Measurements from ENCODE around the gene ALDH1L1.

DNA sequence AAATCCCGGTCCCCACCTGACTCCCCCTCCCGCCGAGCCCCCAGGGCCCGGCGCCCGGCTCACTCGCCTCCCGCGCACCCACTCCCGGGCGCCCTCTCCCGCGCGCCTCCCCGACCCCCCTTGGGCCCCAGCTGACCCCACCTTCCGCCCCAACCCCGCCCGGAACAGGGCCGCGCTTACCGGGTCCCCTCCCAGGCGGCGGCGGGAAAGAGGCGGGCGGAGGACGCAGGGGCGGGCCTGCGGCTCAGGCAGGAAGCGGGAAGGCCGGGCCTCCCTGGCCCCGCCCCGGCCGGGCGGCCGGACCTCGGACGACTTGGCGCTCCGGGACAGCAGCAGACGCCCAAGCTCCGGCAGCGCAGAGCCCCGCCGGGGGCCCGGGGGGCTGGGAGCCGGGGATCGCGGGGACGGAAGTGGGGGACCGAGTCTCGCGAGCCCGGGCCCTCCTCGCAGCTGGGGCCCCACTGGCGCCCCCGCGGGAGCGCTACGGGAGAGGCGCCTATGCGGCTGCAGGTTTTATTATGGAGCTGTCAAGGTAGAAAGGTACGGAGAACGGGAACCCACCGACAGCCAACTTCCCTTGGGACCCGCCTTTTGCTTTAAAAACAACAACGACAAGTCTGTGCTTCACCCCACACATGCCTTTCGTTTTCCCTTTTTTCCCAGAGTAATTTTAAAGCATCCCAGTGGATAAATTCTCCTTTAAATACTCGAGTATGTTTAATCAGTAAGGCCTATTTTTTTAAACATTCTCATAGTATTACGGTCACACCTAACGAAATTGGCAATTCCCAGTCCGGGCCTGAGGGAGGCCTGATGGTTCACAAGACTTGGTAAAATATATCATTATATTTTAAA lies 96.2 kb downstream of the ALDH1L1 start, which contains the start of gene SLC41A3:
- TF ChIP-seq, protein P1, sequence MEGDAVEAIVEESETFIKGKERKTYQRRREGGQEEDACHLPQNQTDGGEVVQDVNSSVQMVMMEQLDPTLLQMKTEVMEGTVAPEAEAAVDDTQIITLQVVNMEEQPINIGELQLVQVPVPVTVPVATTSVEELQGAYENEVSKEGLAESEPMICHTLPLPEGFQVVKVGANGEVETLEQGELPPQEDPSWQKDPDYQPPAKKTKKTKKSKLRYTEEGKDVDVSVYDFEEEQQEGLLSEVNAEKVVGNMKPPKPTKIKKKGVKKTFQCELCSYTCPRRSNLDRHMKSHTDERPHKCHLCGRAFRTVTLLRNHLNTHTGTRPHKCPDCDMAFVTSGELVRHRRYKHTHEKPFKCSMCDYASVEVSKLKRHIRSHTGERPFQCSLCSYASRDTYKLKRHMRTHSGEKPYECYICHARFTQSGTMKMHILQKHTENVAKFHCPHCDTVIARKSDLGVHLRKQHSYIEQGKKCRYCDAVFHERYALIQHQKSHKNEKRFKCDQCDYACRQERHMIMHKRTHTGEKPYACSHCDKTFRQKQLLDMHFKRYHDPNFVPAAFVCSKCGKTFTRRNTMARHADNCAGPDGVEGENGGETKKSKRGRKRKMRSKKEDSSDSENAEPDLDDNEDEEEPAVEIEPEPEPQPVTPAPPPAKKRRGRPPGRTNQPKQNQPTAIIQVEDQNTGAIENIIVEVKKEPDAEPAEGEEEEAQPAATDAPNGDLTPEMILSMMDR (IDR thresholded peaks at IDR 0.05): peak; percentile 68
- TF ChIP-seq EZH2 (IDR thresholded peaks at IDR 0.05; ENCODE audit: borderline replicate concordance, insufficient read depth, low read depth, low read length, poor library complexity, severe bottlenecking): no peak
